HG03457 (cell line): ENCODE results near the gene ATXN3L.
"Not testable (repeated sequence)": the region's sequence is repeated elsewhere in the genome, so short reads cannot be mapped to it uniquely, and the experiment has no call there.

Source experiments
- ATAC-seq: cut with Tn5 transposase; IDR thresholded peaks from one replicate; pipeline ENCODE4 v1.9.1; 2021; ENCODE audit warnings: moderate number of reproducible peaks; ENCODE audit not compliant: unreplicated experiment

Gene ATXN3L

DNA sequence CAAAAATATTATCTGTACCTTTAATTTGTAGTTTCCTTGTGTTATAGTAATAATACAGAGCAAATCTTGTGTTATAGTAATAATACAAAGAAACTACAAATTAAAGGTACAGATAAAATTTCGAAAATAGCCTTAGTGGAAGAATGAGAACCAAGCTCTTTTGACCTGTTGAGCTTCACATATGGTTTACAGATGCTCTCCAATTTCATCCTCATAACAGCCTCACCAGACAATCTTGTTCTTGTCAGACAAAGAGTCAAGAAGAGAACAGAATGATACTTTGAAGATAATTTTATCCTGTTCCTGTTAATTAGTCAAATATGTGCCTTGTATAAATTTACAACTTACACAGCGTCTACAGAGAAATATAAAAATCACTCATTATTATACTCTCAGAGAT is 12.8 kb downstream of the ATXN3L start:
- ATAC-seq: no peak

- ATAC-seq: no peak
Measured at GRCh38 chrX:13305108-13305507, 14.7 kb downstream of the ATXN3L start.

- no peak for ATAC-seq
Measured at GRCh38 chrX:13304052-13304451, 15.8 kb downstream of the ATXN3L start.

GRCh38 chrX:13303248-13303647 is 16.6 kb downstream of the ATXN3L start:
- ATAC-seq: not testable (repeated sequence)

DNA sequence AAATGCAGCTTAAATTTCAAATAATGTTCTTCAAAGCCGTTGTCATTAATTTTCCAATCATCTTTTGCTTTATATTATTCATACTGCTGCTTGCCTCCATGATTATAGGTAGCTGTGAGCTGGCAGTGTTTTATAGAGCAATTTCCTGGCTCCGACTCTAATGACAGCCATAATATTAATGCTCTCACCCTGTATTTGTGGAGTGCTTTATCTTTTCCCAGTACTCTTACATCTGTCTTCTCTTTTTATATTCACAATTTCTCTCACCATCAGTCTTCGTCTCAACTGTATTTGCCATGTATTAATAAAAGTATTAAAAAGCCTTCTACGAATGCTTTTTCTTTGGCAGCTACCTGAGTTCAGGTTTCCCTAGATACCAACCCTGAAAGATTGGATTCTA is 21.0 kb downstream of the ATXN3L start:
- no peak for ATAC-seq

DNA sequence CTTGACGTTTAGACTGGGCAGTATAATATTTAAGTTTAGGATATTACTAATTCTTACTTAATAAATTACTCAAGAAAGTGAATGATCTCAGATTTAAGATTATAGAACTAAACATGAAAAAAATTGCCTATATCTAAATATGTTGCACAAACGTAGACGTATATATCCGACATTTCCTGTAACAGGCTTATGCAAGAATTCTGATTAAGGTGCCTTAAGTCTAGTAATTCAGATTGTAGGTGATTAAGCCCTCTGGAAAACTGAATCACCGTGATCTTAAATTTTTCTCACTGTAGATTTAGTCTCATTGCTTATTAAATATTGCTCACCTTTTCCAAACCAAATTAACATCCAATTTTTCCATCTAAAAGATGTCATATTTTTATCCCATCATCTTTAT is 24.0 kb downstream of the ATXN3L start:
- no peak for ATAC-seq

GRCh38 chrX:13293700-13294099 is 26.2 kb downstream of the ATXN3L start:
- no peak for ATAC-seq

DNA sequence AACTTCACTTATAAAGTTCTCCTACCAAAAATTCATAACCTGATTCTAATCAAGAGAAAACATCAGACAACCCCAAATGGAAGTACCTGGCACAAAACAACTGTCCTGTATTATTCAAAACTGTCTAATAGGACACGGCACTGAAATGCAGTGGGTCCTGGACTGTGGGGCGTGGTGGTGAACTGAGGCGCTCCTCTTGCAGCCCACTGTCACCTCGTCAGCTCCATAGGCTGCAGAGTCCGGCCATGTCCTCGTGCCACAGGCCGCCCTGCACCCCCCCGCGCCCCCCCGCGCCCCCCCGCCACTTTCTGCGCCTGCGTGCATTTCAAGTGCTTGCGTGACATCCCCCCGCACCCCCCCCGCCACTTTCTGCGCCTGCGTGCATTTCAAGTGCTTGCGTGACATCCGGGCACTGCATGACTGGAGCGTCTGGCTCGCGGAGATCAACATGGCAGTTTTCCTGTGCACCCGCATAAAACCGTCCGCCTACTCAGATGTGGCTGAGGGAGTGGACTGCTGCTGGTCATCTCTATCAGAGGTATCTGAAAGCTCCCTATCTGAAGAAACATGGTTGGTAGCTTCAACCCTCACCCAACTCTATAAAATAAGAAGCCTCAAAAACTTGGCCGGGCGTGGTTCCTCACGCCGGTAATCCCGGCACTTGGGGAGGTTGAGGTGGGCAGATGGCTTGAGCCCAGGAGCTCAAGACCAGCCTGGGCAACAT is 28.8 kb downstream of the ATXN3L start:
- no peak for ATAC-seq

GRCh38 chrX:13288671-13289070 is 31.2 kb downstream of the ATXN3L start:
- ATAC-seq: no peak

DNA sequence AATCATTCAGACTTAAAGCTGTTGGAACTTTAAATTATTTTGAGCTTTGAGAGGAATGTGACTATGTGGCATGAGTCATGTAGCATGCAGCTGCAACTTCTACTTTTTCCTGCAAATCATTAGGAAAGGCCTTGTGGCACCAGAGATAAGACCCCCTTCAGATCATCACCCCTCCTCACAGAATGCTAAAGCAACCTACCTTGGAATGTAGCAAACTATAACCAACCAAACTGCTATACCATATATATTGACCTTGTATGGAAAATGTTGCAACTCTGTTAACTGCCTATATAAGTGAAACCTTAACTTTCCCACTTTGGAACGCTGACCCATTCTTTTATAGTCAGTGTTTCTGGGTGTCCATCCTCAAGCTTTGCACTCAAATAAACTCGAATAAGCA is 32.0 kb downstream of the ATXN3L start:
- no peak for ATAC-seq

GRCh38 chrX:13285693-13286092 is 34.2 kb downstream of the ATXN3L start:
- ATAC-seq: no peak

DNA sequence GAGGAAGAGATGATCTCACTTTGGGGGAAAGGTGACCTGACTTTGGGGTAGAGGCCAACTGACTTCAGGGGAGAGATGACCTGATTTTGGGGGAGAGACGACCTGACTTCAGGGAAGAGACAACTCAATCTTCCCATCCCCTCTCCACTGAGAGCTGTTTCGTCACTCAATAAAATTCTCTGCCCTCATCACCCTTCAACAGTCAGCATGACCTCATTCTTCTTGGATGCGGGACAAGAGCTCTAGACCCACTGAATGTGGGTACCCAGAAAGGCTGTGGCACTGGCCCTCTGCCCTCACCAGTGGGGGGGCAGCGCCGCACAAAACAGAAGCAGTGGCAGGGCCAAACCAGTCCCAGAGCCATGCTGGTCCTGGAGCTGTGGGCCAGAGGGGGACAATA is 34.6 kb downstream of the ATXN3L start:
- no peak for ATAC-seq

DNA sequence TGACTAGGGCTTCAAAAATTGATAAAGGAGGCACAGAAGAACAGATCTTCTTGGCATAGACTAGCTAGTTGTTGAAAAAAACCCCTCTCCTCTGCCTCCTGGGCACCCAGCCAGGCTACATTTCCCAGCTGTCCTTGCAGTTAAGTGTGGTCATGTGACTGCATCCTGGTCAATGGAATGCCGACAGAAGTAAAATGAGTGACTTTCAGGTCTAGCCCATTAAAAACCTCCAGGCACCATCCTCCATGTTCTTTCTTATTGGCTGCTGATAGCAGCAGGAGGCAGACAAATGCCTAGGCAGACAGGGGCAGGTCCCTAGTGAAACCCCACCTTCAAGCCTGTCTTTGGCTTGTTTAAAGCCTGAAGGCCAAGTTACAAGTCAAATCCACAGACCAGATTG is 35.3 kb downstream of the ATXN3L start:
- ATAC-seq: no peak

GRCh38 chrX:13283950-13284546 is 35.8 kb downstream of the ATXN3L start:
- ATAC-seq: no peak

GRCh38 chrX:13283512-13283911 is 36.3 kb downstream of the ATXN3L start:
- no peak for ATAC-seq

DNA sequence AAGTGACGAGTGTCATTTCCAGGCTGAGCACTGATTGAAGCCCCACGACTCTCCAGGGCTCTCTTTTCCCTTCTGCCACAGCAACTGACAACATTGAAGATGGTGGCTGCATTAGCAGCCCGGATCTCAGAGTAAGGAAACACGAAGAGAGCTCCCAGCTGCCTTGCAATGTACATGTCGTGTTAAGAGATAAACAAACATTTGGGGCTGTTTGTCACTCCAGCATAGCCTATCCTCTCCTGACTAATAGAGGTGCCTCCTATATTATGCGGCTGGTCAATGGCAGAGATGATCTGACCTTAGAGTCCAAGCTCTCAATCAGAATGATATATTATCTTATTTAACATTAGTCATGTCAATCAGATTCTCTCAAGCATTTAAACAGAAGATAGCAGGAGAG is 38.6 kb downstream of the ATXN3L start:
- no peak for ATAC-seq

- ATAC-seq: no peak
Measured at GRCh38 chrX:13279279-13280018, 40.4 kb downstream of the ATXN3L start.

- ATAC-seq: no peak
Measured at GRCh38 chrX:13277539-13277938, 42.3 kb downstream of the ATXN3L start.

GRCh38 chrX:13276991-13277390 is 42.9 kb downstream of the ATXN3L start:
- ATAC-seq: no peak

GRCh38 chrX:13275031-13275430 is 44.8 kb downstream of the ATXN3L start:
- no peak for ATAC-seq

- ATAC-seq: no peak
Measured at GRCh38 chrX:13272426-13272825, 47.4 kb downstream of the ATXN3L start.

GRCh38 chrX:13271511-13271910 is 48.3 kb downstream of the ATXN3L start:
- no peak for ATAC-seq
